AG04449 (cell line): ENCODE measurements around the gene CD44.

Experiments used
- CTCF ChIA-PET: fragments of 350-600 bp; formaldehyde crosslinking; extraction: SDS; loops from one replicate; lab custom pipeline; 2021; ENCODE audit warnings: antibody characterized with exemption; lab: Yijun Ruan, JAX
- POLR2A ChIA-PET: fragments of 400-600, 350-600 bp; formaldehyde crosslinking; extraction: SDS; loops from one replicate; lab custom pipeline; 2020; ENCODE audit warnings: antibody characterized with exemption, inconsistent platforms; lab: Yijun Ruan, JAX
- DNase-seq: peaks from one replicate; pipeline ENCODE4 v3.0.0-alpha.2; 2010; ENCODE audit warnings: low read depth, low spot score
- H3K4me3 ChIP-seq: 2 replicates; pipeline ENCODE4 v1.5.1; 2011; ENCODE audit warnings: low read depth, mild to moderate bottlenecking, control low read depth, low read length
- TF ChIP-seq, protein P1 (sequence below): IDR thresholded peaks from one replicate; pipeline ENCODE4 v1.5.1; 2011; ENCODE audit warnings: mild to moderate bottlenecking, moderate library complexity, low read length, control low read depth, inconsistent platforms; ENCODE audit not compliant: insufficient read depth; ENCODE audit errors: missing control alignments

The CD44 gene

DNA sequence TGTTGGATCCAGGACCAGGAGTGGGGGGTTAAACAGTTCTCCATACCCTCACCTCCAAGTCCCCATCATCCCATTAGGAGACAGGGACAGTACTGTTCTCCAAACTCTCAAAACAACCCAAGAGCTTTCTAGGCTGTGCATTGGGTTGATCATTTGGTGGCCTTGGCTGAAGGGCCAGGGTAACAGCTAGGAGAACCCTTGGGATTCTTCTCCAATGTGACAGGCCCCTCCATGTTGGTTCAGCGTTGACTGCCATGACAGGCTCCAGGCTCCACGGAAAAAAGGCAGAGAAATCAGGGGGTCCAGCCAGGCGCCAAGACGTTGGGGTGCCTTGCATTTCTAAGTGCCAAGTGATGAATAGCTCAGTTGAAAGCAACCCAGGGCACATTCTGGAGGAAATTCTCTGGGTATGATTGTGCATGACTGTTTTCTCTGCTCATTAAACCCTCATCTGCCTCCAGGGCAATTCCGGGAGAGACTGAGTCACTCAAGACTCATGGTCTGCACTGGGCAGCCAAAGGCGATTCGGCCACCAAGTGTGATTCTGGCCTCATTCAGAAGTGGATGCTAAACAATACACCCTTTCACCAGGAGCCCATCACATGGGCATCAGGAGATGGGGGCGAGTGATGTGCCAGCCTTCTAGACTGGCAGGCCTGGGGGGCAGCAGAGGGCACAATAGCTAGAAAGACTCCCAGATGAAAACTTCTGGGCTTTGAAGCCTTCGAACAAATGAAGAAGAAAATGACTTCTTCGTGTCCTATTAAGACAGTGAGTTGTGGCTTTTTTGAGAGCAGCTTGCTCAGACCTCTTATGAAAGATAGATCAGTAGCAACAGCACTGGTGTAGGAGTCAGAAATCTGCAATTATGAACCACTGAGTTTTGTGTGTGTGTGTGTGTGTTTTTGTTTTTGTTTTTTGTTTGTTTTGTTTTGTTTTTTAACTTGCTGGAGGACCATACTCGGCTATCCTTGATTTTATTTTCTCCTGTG lies 27.7 kb downstream of the CD44 start:
- TF ChIP-seq, protein P1, sequence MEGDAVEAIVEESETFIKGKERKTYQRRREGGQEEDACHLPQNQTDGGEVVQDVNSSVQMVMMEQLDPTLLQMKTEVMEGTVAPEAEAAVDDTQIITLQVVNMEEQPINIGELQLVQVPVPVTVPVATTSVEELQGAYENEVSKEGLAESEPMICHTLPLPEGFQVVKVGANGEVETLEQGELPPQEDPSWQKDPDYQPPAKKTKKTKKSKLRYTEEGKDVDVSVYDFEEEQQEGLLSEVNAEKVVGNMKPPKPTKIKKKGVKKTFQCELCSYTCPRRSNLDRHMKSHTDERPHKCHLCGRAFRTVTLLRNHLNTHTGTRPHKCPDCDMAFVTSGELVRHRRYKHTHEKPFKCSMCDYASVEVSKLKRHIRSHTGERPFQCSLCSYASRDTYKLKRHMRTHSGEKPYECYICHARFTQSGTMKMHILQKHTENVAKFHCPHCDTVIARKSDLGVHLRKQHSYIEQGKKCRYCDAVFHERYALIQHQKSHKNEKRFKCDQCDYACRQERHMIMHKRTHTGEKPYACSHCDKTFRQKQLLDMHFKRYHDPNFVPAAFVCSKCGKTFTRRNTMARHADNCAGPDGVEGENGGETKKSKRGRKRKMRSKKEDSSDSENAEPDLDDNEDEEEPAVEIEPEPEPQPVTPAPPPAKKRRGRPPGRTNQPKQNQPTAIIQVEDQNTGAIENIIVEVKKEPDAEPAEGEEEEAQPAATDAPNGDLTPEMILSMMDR, result no peak
- no peak overlapping the region for H3K4me3 ChIP-seq
- ChIA-PET POLR2A (interaction anchor here (0.5 to 1.5 kb wide), 12 partner anchors 9 to 244 kb away, joined by 3 to 5 read pairs (median 3); partner anchors contain the start of gene CD44), CTCF (interaction anchor here (0.8 to 3.9 kb wide), 16 partner anchors 10 to 241 kb away, joined by 3 to 11 read pairs (median 4); partner anchors contain the start of gene CD44)
- DNase-seq, result peak; percentile 80

DNA sequence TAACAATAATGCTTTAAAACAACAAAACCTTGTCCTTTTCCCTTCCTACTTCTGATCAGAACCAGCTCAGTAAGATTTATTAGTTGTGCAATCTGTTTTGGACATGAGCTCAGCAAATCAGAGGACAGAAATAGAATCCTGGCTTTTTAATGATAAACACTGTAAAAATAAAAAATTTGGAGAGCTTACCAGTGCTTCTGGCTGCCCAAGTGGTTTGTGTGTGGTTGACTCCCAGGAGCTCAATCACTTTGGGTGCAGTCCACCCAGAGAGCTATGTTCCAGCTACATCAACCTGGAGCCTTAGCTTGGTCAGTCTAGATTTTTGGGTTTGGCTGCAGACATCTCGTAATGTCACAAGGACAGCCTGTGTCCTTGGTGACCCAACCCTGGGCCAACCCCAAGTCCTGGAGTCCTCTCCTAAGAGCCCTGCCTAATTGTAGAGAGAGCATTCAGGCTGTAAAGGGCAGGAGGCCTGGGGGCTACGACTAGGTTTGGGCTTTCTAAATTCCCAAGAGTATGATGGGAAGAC lies 28.5 kb downstream of the CD44 start:
- no peak for DNase-seq
- ChIA-PET CTCF (interaction anchor here (0.8 to 3.9 kb wide), 15 partner anchors 9 to 242 kb away, joined by 3 to 11 read pairs (median 4); partner anchors contain the start of gene CD44), POLR2A (interaction anchor here (0.7 to 1.5 kb wide), 8 partner anchors 10 to 241 kb away, joined by 3 to 5 read pairs (median 4); partner anchors contain the start of gene CD44)
- H3K4me3 ChIP-seq, result no peak overlapping the region
- TF ChIP-seq, protein P1, result no peak

DNA sequence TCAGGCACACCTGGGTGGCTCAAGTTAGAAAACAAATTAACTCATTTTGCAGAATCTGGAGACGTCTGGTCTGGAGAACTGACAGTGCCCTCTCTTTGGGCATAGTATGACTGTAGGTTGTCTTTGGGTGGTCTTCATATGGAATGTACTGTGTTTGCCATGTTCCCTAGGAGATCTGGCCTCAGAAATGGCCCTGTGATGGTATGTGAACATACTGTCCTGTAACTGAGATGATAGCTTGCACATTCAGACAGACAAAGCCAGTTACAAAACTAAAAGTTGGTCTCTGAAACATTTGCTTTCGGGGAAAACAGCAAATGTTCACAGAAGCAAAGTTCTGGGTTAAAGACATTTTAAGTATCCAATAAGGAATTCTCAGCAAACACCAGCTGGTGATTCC lies 29.7 kb downstream of the CD44 start:
- ChIA-PET CTCF (interaction anchor here (0.8 to 3.9 kb wide), 6 partner anchors 10 to 90 kb away, joined by 3 to 11 read pairs (median 4); no protein-coding TSS in a partner anchor), POLR2A (interaction anchor here (1.5 kb wide), 1 partner anchor 30 kb away, joined by 7 read pairs; the partner anchor contains the start of gene CD44)
- DNase-seq, result no peak
- H3K4me3 ChIP-seq, result no peak overlapping the region
- TF ChIP-seq, protein P1, result no peak

DNA sequence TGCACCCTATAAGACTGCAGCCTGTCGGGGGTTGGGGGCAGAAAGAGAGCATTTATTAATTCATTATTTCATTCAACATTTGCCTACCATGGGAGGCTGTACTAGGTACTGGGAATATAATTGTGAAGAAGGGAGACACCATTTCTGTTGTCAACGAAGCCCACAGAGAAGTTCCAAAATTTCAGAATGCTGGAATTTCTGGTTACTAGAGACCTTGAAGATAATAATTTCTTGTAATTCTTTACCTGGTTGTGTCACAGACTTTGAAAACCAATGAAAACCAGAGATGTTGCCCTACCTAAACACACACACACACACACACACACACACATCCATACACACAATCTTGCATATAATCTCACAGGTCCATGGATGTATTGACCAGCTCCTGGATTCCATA lies 30.1 kb downstream of the CD44 start:
- TF ChIP-seq, protein P1, result no peak
- POLR2A ChIA-PET, result interaction anchor here (1.5 kb wide), 1 partner anchor 30 kb away, joined by 7 read pairs; the partner anchor contains the start of gene CD44
- no peak overlapping the region for H3K4me3 ChIP-seq
- no peak for DNase-seq
- CTCF ChIA-PET, result interaction anchor here (0.8 to 2.2 kb wide), 2 partner anchors 11 to 14 kb away, joined by 3 to 11 read pairs; no protein-coding TSS in a partner anchor

DNA sequence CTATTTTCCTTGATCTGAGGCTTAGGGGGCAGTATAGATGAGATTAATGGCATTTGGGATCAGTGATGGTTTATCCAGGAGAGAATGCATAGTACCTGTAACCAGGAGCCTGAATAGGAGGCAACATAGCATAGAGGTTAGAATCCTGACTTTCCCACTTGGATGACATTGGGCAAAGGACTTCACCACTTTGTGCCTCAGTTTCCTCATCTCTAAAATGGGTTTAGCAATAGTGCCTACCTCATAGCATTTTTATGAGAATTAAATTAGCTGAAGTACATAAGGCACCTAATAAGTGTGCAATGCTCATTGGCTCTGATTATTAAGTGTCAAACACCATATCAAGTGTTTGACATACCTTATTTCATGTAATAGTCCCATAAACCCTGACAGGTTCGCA lies 30.8 kb downstream of the CD44 start:
- CTCF ChIA-PET, result interaction anchor here (0.8 to 1.3 kb wide), 2 partner anchors 9 to 11 kb away, joined by 3 to 4 read pairs; no protein-coding TSS in a partner anchor
- no peak for DNase-seq
- POLR2A ChIA-PET, result no interaction called here
- H3K4me3 ChIP-seq, result no peak overlapping the region
- TF ChIP-seq, protein P1, result no peak

DNA sequence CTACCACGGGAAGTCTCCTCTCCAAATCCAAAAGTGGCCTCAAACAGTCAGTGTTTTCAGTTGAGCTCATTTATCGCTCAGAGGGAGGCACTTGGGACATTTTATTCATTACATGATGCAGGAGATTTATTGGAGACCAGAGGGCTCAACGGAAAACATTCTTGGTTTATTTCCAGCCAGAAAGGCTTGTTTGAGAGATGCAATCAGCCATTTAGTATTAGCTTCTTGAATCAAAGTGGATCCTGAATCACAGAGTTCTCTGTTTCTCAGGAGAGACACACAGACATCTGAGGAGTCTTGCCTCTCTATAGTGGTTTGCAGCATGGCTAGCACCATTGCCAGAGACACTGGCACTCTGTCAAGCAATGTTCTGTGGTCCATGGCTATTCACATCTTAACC lies 31.5 kb downstream of the CD44 start:
- TF ChIP-seq, protein P1, result no peak
- H3K4me3 ChIP-seq, result no peak overlapping the region
- POLR2A ChIA-PET, result no interaction called here
- DNase-seq, result no peak
- CTCF ChIA-PET, result interaction anchor here (1.3 kb wide), 1 partner anchor 8 kb away, joined by 4 read pairs; no protein-coding TSS in a partner anchor
